ENCODE data around the gene TMEM131L.

Gene TMEM131L

DNA sequence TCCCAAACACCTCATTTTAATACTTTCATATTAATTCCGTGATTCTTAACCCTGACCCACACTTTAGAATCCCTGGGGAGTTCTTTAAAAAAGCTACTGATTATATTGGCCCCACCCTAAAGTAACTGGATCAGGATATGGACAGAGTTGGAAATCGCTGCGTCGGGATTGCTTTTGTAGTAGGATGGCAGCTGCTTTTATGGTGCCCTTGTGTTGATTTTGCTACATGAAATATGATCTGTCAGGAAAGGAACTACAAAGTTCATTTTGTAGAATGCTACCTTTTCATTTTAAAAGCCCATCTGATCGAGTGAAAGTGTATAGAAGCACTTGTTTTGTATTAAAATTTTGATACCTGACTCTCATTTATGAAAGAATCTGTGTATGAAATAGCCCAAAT is 43.6 kb downstream of the TMEM131L start:
- no peak for DNase-seq

DNA sequence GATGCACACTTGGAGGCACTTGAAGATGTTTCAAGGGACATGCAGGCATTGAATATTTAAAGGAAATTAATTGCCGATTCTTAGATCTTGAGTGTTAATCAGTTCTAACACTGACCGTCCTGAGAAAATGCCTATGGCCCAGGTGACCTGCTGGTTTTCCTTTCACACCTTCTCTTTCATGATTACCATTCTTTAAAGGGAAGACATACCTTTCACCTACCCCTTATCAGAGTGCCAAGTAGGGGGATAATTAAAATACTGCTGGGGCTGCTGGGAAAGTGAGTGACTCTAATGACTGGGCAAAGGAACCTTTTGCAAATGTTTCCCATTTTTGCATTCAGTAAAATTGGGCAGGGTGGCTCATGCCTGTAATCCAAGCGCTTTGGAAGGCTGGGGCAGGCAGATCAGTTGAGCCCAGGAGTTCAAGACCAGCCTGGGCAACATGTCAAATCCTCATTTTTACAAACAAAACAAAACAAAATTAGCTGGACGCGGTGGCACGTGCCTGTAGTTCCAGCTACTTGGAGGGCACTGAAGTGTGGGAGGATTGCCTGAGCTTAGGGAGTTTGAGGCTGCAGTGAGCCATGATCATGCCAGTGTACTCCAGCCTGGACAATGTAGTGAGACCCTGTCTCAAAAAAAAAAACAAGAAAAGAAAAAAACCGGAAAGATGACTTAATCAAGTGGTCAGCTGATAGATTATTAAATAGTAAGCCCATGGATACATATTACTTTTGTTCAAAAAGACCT is 44.3 kb downstream of the TMEM131L start:
- DNase-seq, result no peak

DNA sequence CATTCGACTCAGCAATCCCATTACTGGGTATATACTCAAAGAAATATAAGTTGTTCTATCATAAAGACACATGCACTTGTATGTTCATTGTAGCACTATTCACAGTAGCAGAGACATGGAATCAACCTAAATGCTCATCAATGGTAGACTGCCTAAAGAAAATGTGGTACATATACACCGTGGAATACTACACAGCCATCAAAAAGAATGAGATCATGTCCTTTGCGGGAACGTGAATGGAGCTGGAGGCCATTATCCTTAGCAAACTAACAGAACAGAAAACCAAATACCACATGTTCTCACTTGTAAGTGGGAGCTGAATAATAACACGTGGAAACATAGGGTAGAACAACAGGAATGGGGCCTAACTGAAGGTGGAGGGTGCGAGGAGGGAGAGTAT is 44.9 kb downstream of the TMEM131L start:
- DNase-seq, result no peak

DNA sequence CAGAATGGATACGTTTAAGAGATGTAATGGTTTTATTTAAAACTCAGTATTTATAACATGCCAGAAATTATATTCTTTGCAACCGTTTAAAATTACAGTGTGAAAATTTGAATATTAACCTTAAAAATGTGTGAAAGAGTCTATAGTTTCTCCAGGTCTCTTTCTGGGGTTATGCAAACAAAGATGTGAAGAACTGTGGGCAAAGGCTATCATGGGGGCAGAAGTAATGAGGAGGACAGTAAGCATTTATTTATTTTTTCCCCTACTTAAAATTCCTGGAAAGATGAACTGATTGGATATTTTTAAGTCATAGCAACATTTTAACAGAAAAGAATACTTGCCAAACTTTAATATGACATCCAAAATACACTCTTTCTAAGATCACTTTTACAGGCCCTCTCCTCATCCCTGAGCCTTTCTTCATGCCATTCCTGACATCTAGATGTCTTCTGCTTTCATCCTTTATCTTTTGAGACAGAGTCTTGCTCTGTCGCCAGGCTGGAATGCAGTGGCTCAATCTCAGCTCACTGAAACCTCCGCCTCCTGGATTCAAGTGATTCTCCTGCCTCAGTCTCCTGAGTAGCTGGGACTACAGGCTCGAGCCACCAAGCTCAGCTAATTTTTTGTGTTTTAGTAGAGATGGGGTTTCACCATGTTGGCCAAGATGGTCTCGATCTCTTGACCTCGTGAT is 46.1 kb downstream of the TMEM131L start:
- no peak for DNase-seq

DNA sequence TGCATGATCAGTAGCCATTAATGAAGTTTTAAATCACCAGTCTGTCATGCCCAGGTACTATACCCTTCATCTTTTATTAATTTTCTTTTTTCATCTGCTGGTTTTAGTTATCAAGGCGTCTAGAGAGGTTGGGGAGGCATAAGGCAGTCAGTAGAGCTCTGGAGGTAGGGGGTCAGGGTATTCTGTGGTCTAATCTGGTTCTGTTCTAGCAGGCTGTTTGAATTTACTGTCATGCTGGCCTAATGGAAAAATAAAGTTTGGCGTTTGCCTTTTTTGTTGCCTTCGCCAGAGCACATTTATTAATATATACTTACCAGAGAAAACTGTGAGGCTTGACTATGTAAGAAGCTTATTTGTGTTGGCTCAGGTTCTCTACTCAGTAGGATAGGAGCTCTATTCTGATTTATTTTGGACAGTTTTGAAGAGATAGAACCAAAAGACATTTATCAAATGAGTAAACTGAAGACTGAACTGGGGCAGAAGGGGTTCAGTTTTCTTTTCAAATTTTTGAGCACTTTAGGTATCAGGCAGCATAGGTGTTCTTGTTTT is 46.9 kb downstream of the TMEM131L start:
- DNase-seq, result no peak

DNA sequence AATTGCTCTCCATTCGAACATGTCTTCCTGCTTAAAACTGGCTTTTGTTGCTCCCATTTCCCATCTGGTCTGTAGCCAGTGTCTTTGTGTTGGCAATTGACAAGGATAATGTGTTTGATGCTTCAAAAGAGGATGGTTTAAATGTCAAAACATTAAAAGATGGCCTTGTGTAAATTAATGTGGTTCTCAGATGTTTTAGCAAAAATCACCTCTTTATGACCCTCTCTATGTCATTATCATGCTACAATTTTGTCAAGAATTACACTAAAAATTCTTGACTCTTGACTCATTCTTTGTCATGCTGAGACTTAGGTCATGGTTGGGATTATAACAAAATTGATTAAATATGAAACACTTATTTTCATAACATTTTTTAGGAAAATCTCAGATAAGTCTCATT is 47.4 kb downstream of the TMEM131L start:
- DNase-seq, result no peak

DNA sequence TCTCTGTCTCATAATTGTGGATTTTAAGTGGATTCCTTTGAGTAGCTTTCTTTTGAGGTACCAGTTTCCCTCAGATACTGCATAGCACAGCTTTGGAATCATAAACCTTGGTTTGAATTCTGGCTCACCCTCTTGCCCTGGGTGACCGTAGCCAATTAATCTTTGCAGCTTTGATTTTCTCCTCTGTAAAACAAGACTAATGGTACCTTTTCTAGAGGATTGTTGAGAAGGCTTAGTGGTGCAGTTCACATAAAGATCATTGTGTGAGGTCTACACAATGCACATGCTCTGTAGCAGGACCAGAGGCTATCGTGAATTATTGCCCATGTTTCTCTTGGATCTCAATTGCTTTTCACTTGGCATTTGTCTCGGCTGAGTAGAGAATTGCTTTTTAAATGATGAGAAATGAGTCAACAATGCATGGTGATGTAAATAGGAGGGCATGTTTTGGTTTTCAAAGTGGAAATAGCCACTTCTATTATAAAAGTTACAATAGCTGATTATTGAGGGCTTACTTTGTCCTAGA is 47.9 kb downstream of the TMEM131L start:
- DNase-seq, result no peak

DNA sequence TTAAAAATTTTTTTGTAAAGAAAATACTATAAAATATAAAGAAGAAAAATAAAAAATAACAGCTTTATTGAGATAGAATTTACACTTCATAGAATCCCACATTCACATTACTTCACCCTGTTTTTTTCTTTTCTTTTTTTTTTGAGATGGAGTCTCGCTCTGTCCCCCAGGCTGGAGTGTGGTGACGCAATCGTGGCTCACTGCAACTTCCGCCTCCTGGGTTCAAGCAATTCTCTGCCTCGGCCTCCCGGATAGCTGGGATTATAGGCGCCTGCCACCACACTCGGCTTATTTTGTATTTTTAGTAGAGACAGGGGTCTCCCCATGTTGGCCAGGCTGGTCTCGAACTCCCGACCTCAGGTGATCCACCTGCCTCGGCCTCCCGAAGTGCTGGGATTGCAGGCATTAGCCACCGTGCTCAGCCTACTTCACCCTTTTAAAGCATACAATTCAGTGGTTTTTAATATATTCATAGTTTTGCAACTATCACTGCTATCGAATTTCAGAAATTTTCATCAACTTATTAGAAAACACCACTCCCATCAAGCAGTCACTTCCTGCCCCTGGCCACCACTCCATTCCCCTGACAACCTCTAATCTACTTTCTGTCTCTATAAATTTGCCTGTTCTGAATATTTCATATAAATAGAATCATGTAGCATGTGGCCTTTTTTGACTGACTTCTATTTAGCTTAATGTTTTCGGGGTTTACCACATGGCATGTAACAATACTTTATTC is 48.7 kb downstream of the TMEM131L start:
- no peak for DNase-seq

DNA sequence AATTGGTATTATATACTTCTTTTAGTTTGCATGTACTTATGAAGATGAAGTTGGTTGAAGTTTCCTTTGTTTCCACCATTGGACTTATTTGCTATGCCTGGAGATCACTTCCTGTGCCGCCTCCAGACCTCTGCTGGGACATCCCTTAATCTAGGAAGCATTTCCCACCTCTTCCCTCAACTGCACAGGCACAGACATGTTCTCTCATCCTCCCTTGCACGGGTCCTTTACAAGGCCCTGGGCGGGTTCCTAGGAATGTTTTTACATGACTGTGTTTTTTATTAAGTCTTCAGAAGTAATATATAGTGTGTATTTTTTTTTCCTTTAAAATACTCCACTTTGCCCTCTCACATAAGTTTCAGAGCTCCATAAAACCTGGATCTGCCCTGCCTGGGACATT is 51.0 kb downstream of the TMEM131L start:
- DNase-seq, result no peak

DNA sequence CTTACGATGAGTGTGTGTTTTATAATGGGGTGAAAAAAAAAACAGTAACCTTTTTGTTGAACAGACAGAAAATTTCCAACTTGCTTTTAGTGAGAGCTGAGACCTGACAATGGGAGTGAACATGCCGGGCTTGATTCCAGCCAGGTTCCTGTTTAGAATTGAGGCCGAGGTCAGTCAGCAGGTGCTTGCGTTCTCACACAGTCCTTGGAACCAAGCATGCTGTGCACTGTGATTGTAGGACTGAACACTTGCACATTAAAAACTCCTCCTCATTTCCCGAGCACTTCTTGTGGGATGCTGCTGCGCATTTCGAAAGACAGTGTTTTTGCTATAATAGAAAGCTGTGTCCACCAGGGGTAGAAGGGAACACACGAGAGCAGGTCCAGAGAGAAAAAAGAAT is 51.8 kb downstream of the TMEM131L start:
- no peak for DNase-seq

DNA sequence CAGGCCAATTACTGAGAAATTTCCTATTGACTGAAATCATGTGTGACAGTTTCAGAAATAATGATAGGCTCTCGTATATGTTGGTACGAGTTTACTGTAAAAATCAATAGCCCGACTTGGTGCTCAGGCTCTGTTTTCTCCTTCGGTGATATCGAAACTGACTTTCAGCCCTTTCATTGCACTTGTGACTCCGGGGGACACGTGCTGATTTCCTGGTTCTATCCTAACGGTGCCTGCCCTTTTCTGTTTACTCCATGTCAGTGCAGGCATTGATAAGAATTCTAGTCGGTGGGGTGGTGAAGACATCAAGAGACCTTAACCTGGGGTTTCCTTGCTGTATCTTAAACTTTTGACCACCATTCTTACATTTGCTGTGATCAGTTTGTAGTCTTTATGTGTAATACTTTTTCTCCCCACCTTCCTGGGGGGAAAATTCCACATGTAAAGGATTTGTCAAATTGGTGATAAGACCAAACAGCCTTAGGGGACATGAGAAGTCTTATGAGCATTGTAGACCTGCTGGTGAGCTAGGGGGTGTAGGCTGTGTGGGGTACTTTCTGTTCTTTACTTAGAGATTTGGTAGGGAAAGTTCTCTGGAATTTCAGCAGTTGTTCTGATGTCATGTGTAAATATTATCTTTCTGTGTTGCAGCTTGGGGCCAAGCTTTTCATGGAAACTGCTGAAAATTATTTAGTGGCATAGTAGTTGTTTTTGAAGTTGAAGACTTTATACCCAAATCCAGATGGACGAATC is 52.7 kb downstream of the TMEM131L start:
- no peak for DNase-seq

DNA sequence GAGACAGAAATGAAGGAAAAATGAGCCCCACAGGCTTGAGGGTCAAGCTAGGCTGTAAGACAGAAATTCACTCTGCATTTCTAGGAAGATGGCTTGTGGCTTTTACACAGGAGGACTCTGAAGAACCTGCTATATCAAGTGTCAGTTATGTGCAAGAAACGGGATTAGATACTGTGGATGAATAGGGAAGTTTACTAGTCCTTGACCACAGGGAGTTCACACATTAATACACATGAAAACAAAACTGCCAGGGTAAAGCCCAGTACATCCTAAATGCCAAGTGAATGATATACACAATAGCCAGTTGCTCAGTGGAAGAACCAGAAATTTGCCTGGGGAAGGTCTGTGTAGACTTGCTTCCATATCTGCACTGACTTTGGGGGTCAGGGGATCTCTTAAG is 53.5 kb downstream of the TMEM131L start:
- DNase-seq, result no peak

DNA sequence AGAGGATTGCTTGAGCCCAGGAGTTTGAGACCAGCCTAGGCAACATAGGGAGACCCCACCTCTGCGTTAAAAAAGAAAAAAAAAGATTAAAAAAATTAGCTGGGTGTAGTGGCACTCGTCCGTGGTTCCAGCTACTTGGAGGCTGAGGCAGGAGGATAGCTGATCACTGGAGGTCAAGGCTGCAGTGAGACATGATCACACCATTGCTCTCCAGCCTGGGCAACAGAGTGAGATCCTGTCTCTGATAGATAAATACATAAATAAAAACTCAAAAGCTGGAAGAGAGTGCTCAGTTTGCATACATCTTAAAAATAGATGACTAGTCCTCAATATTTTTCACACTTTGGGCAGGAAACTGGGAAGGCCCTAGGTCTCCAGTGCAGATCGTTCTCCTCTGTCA is 54.1 kb downstream of the TMEM131L start:
- no peak for DNase-seq

DNA sequence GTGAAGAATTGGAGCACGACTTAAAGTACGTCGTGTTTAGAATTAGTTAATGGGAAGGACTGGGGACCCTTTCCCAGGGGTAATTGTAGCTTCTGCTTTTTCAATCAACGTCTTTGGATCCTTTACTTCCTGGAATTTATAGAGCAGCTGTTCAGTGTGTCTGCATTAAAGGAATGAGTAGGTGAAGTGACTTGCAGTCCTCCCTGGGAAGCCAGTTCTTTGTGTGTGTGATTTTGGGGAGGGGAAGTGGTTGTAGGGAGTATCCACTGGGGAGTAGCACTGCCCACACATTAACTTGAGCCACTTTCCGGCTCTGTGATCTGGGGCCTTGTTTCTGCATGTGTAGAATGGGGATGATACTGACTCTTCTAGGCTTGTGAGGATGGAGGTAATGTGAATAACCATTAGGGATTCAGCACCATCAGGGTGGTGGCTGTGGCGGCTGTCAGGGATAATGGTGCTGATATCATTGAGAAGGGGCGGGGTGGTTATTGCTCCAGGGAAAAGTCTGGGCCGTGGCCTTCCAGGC is 54.7 kb downstream of the TMEM131L start:
- no peak for DNase-seq

DNA sequence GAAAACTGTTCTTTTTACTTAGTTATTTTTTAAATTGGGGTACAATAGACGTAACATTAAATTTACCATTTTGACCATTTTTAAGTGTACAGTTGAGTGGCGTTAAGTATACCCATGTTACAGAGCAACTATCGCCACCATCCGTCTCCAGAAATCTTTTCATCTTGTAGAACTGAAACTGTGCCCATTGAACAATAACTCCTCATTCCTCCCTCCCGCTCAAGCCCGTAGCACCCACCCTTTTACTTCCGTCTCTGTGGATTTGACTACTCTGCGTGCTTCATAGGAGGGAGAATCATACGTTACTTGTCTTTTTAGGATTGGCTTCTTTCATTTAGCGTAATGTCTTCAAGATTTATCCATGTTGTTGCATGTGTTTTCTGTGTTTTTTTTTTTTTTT is 55.3 kb downstream of the TMEM131L start:
- no peak for DNase-seq

DNA sequence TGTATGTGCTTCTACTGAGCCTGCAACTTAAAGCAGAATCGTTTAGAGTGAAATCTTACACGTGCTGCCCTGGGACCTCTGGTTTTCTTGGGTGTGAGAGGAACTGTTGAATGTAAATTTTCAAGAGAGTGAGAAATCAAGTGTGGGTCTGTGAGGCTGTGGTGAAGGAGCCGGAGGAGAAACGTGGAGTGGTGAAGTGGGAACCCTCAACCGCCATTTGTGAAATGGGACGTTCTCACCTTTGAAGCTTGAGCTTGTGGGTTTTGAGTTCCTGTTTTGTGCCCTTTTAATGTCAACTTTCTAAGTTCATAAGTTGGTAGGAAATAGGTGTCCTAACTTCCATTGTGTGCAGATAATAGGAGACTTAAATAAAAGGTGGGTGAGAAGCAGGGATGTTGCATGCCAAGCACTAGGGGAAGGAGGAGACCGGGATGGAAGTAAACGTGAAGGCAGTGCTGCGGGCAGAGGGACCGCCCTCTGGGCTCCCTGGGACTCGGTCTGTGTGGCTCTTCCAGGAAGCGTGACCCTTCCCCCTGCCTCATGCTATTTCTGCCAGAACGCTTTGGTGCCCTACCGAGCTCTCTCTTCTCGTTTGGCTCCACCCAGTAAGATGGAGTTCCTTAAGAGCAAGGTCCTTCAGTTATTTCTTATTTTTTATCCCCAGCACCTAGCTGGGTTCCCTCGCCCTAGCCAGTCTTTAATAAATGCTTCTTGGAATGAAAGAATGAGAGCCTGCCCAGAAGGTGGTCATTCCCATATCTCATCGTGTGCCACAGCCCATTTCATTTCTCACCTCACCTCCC is 56.0 kb downstream of the TMEM131L start:
- no peak for DNase-seq

DNA sequence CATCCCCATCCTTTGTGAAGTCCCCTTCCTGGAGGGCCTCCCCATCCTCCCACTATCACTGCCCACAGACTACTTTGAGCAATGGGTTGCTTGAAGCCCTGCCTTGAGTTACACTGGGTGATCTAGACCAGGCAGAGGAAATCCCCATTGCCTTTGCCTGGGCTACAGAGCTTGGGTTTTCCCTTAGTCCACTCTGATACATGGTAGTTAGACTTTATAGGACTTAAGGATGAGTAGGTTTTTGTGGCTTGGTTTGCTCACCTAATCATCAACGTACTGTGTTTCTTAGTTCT is 56.6 kb downstream of the TMEM131L start:
- DNase-seq, result no peak

DNA sequence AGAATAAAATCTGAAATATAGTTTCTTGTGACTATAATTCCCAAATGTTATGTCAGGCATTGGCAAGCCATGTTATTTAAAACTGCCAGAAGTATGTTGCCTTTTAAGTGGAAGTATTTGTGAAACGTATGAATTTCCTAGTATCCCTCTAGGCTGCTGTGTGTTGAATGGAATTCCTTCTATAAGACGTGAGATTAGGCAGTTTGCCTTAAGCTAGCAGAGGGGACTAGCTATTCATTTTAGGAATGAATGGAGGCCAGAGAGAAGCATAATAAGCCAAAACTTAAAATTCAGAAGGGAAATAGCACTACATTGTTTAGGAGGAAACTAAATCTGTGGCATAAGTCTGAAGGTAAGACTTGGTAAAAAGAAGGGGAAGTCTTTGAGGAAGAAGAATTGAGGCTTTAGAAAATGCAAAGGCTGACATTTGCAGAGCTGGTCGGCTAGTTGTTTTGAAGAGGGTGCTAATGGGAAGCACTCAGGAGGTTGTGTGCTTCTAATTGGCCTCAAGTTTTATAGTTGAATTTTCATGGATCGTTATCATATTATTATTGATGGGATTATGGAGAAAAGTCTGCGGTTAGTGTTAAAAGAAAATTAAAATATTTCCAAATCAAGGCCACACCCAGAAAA is 57.1 kb downstream of the TMEM131L start:
- DNase-seq, result no peak

DNA sequence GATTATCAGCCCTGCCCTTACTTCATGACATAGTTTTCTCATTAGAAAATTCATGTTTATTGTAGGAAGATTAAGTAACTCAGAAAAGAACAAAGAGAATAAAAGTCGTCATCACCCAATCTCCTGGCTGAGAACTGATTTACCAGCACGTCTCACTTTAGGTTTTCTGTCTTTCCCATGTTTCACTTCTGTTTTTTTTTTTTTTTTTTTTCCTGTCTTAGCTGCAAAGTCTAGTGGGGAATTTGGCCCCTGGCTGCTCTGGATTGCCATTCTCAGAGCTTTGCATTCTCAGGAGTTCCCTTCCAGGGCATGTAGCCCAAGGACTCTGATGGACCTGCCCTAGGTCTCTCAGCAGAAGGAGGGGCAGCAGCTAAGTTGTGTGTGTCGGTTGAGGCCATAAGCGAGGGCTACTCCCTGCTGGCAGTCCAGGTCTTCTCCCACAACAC is 57.8 kb downstream of the TMEM131L start:
- DNase-seq, result no peak

DNA sequence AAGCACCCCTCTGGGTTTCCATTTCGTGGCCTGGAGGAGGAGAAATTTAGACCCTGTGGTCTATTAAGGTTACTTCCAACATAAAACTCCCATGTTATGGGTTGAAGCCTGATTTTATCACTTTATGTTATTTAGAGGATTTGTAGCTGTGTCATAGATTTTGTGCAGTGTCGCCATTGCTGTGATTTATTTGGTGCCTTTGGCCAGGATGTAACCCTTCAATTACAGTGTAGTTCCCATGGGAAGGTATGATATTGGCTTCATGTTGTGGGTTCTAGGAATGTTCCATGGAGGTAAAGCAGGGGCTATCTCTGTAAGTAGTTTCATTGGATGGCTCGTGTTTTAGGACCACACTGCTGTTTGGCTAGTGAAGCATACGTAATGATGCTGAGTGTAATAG is 58.5 kb downstream of the TMEM131L start:
- DNase-seq, result no peak

DNA sequence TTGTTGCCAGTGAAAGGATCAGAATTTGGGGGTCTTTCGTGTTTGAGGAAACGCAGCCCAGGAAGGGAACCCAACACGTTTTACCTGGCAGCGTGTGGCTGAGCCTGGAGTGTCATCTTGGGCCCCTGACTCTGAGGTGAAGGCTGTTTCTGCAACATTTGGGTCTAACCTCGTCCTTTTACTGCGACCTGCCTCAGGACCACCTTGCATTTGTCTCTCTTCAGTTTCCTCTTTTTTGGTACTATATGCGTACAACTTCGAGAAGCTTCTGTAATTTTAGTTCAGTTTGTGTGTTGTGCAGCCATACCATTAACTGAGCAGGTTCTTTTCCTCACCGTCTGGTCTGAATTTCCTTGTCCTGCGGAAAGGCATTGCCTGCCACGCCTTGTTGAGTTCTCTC is 61.5 kb downstream of the TMEM131L start:
- DNase-seq, result no peak
